HG02623 (cell line): Measurements from ENCODE around the gene TLE2.
"Not testable (repeated sequence)": the region's sequence is repeated elsewhere in the genome, so short reads cannot be mapped to it uniquely, and the experiment has no call there.

Experiments
- ATAC-seq: cut with Tn5 transposase; IDR thresholded peaks from one replicate; pipeline ENCODE4 v1.9.1; 2021; ENCODE audit warnings: moderate library complexity; ENCODE audit not compliant: unreplicated experiment

Gene TLE2

DNA sequence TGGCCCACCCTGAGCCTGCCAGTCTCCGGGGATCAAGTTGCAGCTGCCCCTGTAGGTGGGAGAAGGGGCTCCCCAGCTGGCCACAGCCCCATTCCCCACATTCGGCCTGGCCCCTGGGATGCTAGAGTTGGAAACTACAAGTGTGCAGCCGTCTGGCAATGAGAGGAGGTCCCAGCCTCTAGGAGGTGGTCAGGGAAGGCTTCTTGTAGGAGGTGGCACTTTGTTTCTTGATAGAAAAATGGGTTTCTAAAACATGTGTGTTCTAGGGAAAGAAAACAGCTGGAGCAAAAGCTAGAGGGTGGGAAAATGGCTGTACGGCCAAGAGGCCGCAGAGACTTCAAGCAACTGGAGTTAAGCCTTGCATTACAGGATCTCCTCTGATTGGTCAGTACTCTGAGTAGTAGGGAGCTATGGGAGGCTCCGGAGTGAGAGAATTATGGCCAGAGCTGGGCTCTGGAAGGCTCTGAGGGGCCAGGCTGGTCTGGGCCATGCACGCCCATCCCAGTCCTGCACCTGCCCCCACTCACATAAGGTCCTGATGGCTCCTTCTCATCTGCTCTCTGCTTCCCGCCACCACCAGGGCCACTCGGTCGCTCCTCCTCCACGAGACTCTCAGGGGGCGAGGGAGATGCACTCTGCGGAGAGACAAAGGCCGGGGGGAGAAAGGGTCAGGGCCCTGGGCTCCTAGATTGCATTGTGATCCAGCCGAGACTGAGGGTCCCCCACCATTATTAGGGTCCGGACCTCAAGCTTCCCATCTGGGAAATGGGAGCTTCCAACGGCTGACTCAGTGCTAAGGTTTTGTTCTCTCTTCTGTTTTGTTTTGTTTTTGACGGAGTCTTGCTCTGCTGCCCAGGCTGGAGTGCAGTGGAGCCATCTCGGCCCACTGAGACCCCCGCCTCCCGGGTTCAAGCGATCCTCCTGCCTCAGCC, 13.7 kb downstream of the TLE2 start:
- ATAC-seq = no peak

DNA sequence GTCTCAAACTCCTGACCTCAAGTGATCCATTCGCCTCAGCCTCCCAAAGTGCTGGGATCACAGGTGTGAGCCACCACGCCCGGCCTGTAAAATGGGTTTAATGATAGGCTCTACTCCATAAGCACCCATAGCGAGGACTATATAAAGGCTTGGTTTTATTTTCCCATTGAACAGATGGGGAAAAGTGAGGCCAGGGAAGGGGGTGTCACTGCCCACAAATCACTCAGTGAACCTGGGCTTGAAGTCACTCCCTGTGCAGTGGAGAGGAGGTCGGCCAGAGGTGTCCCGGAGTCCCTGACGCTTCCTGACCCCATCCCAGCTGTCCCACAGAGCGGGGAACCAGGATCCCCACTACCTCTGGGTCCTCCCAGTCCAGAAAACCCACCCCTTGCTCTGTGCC, 14.9 kb downstream of the TLE2 start:
- no peak for ATAC-seq

DNA sequence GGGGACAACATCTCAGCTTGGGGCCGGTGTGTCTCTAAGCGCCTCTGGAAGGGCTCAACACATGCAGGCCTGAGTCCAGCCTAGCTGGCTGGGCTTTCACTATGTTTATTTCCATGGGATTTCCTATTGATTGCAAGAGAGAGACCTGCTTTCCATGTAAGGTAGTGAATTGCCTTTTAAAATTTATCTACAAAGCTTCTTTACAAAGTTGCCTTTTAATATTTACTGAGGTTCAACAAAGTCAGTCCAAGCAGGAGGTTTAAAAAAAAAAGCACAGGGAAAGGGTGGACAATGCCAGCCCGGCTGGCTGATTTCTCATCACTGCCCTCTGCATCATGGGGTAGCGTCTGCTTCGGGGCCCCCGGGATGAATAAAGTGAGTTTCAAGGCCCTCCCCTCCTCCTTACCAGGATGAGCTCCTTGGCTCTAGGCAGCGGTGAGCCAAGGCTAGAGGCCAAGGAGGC, 15.8 kb downstream of the TLE2 start:
- ATAC-seq = no peak

DNA sequence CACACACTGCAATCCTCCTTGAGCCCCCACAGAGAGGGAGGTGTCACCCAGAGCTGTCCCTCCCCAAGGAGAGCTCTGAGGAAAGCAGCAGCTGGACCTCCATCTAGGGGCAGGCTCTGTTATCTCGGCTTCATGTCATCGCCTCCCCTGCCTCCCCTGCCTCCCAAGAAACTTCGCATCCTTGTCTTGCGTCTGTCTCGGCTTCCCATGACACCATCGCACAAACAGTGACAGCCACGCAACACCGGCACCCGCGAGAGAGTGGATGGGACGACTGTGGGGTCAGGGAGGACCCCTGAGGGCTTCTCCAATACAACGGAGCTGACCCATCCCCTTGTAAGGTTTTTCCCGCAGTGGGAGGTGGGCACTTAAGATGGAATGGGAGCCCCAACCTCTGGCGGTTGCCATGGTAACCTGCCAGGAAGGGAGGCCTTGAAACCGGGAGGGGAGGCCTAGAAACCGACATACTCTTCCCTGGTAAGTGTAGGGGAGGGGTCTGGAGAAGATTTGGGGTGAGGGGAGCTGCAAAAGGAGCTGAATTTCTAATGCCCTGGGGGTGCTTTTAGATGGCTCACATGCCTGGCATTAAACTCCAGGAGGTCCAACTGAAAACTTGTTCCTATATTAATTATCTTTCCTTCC, 16.3 kb downstream of the TLE2 start:
- no peak for ATAC-seq

DNA sequence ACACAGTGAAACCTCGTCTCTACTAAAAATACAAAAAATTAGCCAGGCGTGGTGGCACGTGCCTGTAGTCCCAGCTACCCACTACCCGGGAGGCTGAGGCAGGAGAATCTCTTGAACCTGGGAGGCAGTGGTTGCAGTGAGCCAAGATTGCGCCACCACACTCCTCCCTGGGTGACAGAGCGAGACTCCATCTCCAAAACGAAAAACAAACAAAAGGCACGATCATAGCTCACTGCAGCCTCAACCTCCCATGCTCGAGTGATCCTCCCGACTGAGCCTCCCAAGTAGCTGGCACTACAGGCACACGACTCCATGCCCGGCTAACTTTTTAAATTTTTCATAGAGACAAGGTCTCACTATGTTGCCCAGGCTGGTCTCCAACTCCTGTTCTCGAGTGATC, 17.0 kb downstream of the TLE2 start:
- not testable (repeated sequence) for ATAC-seq

DNA sequence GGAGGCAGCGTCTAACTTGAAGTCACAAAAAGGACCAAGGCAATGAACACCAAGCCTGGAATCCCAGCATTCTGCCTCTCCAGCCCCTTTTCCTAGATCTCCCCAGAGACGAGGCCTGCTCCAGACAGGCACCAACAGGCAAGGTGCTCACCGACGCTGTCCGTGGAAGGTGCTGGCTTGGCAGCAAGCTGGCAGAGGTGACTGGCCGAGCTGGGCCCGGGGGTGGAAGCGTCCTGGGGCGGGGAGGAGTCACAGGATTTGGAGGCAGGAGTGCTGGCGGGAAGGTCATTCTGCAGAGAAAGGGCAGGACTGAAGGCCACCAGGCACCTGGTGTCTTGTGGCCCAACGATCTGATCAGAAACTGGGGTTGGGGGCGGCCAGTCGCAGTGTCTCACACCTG, 18.2 kb downstream of the TLE2 start:
- no peak for ATAC-seq

DNA sequence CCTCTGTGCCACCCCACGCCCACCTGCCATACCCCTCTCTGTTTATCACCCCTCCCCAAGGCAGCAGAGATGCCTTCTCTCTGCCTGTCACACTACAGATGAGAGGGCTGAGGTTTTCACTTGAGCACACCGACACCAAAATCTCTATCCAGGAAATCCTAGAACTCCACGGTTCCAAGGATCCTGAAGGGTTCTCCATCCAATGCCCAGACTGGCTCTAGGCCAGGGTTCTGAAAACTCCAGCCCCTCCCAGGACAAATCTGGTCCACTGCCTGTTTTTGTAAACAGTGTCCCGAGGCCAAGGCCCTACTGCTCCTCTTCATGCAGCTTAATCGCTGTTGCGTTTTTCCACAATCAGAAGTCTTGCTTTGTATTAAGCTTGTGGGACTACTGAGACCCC, 20.1 kb downstream of the TLE2 start:
- no peak for ATAC-seq

DNA sequence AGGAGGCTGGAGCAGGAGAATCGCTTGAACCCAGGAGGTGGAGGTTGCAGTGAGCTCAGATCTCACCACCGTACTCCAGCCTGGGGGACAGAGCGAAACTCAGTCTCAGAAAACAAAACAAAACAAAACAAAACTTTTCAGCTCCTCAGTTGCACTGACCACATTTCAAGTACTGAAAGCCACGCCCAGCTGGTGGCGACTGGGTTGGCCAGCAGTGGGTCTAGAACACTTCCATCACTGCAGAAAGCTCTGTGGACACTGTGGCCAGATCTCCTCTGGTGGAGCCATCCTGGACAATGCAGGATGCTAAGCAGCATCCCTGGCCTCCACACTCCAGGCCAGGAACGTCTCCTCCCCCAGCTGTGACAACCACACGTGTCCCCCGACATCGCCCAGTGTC, 21.1 kb downstream of the TLE2 start:
- ATAC-seq = no peak

DNA sequence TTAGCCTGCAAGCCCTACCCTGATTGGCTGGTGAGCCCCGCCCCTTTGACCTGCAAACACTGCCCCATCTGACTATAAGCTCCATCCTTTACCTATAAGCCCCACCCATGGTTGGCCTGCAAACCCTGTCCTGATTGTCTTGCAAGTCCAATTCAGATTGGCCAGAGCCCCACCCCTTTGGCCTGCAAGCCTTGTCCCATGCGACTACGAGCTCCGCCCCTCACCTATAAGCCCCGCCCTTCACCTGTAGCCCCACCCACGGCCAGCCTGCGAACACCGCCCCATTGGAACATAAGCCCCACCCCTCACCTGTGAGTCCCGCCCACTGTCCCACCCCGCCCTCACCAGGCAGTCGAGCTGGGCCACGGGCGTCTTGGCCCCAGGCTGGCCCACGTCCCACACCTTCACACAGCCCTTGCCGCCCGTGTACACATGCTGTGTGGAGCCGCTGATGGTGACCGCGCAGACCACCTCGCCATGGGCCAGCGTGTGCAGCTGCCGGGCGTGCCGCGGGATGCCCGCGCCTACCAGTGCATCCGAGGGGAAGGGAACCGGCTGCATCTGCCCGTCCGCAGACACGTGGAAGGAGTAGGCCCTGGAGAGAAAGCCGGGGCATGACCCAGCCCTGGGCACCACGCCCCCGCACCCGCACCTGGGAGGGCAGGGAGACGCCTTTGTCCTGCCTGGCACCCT, 22.9 kb downstream of the TLE2 start:
- no peak for ATAC-seq

DNA sequence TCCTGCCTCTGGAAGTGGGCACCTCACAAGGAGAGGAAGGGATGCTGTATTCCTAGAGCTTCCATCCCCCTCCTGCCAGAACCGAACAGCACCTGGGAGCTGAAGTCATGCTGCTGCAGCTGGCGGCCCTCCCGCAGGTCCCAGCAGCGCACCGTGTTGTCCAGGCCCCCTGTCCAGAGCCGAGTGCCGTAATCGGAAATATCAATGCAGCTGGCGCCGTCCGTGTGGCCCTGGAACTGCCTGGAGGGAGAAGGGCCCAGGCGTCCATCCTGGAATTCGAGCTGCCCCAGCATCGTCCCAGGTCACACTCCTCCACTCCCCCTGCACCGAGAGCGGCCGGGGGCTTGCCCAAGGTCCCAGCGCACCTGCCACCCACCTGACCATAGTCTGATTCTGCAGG, 23.7 kb downstream of the TLE2 start:
- no peak for ATAC-seq

DNA sequence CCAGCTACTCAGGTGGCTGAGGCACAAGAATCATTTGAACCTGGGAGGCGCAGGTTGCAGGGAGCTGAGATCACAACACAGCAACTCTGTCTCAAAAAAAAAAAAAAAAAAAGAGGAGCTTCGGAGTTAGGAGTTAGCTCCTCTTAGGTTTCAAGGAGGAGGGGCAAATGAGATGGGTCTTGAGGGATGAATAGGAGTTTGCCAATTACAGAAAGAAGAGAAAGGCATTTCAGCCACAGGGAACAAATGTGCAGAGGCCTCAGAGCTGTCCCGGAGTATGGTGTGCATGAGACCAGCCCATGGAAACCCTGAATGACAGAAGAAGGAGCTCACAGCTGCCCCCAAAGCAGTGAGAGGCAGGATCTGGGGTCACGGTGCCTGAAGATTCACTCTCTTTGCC, 24.6 kb downstream of the TLE2 start:
- no peak for ATAC-seq

DNA sequence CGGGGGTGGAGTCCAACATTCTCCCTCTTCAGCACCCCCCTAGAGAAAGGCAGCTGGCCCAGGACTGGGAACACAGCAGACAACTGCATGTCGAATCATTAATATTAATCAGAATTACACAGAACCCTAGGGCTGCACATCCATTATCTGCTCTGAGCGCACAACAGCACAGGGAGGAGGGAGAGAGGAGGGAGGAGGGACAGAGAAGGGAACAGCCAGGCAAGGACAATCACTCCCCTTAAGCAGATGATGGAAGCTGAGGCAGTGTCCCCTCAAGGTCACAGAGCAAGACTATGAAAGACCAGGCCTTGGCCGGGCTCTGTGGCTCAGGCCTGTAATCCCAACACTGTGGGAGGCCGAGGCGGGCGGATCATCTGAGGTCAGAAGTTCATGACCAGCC, 26.0 kb downstream of the TLE2 start:
- no peak for ATAC-seq

DNA sequence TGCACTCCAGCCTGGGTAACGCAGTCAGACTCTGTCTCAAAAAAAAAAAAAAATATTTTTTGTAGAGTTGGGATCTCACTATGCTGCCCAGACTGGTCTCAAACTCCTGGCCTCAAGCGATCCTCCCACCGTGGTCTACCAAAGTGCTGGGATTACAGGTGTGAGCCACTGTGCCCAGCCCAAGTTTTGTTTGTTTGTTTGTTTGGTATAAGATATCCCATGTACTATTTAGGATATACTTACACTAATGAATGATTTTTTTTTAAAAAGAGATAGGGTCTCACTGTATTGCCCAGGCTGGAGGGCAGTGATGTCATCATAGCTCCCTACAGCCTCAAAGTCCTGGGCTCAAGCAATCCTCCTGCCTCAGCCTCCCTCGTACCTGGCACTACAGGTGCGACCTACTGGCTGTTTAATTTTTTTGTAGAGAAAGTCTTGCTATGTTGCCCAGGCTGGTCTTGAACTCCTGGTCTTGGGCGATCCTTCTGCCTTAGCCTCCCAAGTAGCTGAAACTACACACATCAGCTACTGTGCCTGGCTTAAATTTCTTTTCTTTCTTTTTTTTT, 27.8 kb downstream of the TLE2 start:
- no peak for ATAC-seq

DNA sequence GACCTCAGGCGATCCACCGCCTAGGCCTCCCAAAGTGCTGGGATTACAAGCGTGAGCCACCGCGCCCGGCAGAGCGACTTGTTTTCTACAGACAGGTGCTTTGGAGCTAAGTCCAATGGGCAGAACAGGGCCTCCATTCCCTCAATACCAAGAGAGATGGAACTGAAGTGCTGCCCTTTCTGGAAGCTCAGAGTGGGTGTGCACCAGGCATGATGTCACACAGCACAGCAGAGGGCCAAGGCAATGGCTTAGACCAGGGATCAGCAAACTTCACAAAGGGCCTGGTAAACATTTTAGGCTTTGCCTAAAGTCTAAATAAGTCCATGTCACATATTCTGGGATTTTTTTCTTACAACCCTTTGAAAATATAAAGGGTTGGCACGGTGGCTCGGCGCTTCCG, 30.4 kb downstream of the TLE2 start:
- no peak for ATAC-seq

DNA sequence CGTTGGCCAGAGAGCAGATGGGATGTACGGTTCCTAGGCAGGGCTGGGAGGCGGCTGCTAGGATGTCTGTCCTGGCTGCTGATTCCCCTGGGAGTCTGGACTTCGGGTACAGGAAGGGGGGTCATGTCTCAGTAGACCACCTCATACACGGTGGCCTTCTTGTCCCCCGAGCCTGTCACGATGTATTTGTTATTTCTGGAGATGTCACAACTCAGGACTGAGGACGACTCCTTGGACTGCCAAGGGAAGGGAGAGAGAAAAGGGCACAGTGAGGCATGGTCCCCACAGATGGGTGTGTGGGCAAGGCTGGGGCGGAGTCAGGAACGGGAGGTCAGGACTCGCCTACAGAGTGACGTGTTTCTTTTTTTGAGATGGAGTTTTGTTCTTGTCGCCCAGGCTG, 31.4 kb downstream of the TLE2 start:
- ATAC-seq = no peak

DNA sequence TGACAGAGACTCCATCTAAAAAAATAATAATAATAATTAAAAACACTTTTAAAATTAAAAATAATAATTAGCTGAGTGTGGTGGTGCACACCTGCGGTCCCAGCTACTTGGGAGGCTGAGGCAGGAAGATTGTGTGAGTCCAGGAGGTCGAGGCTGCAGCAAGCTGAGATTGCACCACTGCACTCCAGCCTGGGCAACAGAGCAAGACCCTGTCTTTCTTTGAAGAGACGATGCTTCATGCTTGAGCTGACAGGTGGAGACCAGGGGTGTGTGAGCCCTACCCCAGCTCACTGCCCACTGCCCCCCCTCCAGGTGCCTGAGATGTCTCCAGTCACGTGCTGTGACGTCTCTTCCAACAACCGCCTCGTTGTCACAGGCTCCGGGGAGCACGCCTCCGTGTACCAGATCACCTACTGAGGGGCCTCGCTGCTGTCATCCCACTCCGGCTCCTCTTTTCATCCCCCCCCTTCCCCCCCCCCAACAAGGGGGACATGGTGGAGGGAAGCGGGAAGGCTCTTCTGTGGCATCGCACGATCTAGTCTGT, 34.4 kb downstream of the TLE2 start:
- ATAC-seq = no peak

DNA sequence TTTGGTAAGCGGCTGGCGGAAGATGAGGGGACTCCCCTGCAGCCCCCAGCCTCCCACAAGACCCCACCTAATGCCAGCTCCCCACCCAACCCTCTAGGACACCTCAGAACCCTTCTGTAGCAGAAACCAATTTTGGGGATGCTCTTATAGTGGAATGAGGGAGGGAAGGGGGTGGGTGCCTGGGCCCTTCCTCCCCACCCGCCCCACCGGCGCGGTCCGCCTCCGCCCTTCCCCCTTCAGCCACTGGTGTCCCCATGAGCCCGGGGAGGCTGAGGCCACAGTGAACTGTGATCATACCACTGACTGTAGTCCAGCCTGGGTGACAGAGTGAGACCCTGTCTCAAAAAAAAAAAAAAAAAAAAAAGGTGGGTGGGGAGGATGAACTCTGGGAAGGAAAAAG, 35.5 kb downstream of the TLE2 start:
- ATAC-seq = no peak

DNA sequence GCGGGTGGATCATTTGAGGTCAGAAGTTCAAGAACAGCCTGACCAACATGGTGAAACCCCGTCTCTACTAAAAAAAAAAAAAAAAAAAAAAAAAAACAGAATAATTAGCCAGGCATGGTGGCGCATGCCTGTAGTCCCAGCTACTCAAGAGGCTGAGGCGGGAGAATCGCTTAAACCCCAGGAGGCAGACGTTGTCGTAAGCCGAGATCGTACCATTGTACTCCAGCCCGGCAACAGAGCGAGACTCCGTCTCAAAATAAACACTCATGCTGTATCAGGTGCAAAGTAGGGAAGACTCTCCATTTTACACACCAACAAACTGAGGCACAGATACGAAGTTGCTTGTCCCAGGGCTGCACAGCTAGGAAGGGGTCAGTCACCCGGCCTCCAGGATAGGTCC, 36.1 kb downstream of the TLE2 start:
- no peak for ATAC-seq

DNA sequence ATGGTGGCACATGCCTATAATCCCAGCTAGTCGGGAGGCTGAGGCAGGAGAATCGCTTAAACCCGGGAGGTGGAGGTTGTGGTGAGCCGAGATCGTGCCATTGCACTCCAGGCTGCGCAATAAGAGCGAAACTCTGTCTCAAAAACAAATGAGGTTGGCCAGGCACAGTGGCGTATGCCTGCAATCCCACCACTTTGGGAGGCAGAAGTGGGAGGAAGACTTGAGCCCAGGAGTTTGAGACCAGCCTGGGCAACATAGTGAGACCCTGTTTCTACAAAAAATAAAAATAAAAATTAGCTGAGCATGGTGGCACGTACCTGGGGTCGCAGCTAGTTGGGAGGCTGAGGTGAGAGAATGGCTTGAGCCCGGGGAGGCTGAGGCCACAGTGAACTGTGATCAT, 36.7 kb downstream of the TLE2 start:
- not testable (repeated sequence) for ATAC-seq

DNA sequence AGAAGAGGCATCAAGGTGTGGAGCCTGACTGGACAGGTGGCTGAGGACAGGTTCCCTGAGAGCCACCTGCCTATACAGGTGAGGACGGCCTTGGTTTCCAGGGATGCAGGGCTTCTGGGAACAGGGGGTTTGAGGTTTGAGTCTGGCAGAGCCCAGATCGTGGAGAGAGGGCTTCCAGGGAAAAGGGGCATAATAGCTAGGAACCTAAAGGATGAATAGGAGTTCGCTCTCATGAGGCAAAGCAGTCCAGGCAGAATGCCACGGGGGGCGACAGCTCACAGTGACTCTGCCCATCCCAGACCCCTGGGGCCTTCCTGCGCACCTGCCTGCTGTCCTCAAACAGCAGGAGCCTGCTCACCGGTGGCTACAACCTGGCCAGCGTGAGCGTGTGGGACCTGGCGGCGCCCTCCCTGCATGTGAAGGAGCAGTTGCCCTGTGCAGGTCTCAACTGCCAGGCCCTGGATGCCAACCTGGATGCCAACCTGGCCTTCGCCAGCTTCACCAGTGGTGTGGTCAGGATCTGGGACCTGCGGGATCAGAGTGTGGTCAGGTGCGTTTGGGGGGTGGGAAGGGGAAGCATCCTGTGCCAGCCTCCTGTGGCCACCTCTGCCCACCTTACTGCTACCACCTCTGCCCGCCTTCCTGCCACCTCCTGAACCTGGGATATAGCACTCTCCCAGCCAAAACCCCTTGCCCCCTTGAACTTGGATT, 39.7 kb downstream of the TLE2 start:
- no peak for ATAC-seq

DNA sequence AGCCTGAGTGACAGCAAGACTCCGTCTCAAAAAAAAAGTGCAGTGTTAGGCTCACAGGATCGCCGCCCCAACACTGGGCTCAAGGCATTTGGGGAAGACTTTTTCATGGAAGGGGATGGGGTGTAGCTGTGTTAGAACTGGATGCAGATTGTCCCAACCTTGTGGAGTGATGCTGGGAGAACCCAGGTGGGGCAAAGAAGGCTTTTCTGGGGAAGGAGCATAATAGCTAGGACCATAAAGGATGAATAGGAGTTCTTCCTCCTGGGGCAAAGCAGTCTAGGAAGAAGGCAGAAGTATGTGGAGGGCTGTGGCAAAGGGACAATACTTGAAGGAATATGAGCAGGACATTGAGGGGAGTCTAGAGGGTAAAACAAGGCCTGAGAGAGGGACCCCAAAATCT, 40.5 kb downstream of the TLE2 start:
- ATAC-seq = no peak
